GM23338 (cell line): ENCODE results near the gene GPRIN2. TPM values are rescaled to one million over a fixed set of nuclear protein-coding genes. Genes with fewer than 3 reads are reported as not detected.

ENCODE experiments used
- ATAC-seq: fragments of 200-7000 bp; cut with Tn5 transposase; 3 replicates; pipeline ENCODE4 v1.9.1; 2020
- DNase-seq: peaks from one replicate; pipeline ENCODE4 v3.0.0-alpha.2; 2015; ENCODE audit warnings: low spot score
- H2AFZ ChIP-seq: fragments of 200-600 bp; sonication (generic); 2 replicates; pipeline ENCODE4 v1.8.0; 2016; ENCODE audit warnings: antibody characterized with exemption, mild to moderate bottlenecking, moderate library complexity
- H3F3A ChIP-seq: fragments of 200-600 bp; sonication (generic); replicated peaks from 2 replicates; pipeline ENCODE4 v1.8.0; 2017; ENCODE audit warnings: antibody characterized with exemption, mixed run types, low read depth
- H3K27ac ChIP-seq: fragments of 200-600 bp; sonication (generic); 2 replicates; pipeline ENCODE4 v1.6.1; 2016; ENCODE audit warnings: low read depth
- H3K27me3 ChIP-seq: fragments of 200-600 bp; sonication (generic); 2 replicates; pipeline ENCODE4 v1.8.0; 2016; ENCODE audit warnings: mild to moderate bottlenecking, mixed run types, moderate library complexity; ENCODE audit not compliant: insufficient read depth
- H3K36me3 ChIP-seq: fragments of 200-600 bp; sonication (generic); 2 replicates; pipeline ENCODE4 v1.8.0; 2016; ENCODE audit warnings: mild to moderate bottlenecking; ENCODE audit not compliant: insufficient read depth
- H3K4me1 ChIP-seq: fragments of 200-600 bp; sonication (generic); 2 replicates; pipeline ENCODE4 v1.8.0; 2016; ENCODE audit warnings: mild to moderate bottlenecking, moderate library complexity; ENCODE audit not compliant: insufficient read depth
- H3K4me2 ChIP-seq: fragments of 200-600 bp; sonication (generic); 2 replicates; pipeline ENCODE4 v1.7.1; 2017; ENCODE audit warnings: mixed run types
- H3K4me3 ChIP-seq: fragments of 200-600 bp; sonication (generic); 2 replicates; pipeline ENCODE4 v1.6.1; 2016; ENCODE audit warnings: mixed run types
- H3K79me2 ChIP-seq: fragments of 200-600 bp; sonication (generic); replicated peaks from 2 replicates; pipeline ENCODE4 v1.8.0; 2017; ENCODE audit warnings: mild to moderate bottlenecking; ENCODE audit not compliant: insufficient read depth
- H3K9me2 ChIP-seq: fragments of 200-600 bp; sonication (generic); 2 replicates; pipeline ENCODE4 v1.8.0; 2017; ENCODE audit not compliant: insufficient read depth
- H4K20me1 ChIP-seq: fragments of 200-600 bp; sonication (generic); replicated peaks from 2 replicates; pipeline ENCODE4 v1.8.0; 2017; ENCODE audit warnings: mild to moderate bottlenecking; ENCODE audit not compliant: insufficient read depth
- H3K27ac Mint-ChIP-seq: 2 replicates; pipeline ENCODE4 v1.8.0; 2020; ENCODE audit warnings: inconsistent platforms, mild to moderate bottlenecking, moderate library complexity, mixed read lengths
- H3K27me3 Mint-ChIP-seq: 3 replicates; pipeline ENCODE4 v1.8.0; 2022; ENCODE audit warnings: low read depth, mild to moderate bottlenecking, moderate library complexity, mixed read lengths, inconsistent platforms; ENCODE audit not compliant: insufficient read depth, poor library complexity
- H3K36me3 Mint-ChIP-seq: 3 replicates; pipeline ENCODE4 v1.8.0; 2021; ENCODE audit warnings: low read depth, mild to moderate bottlenecking, inconsistent platforms, moderate library complexity, mixed read lengths
- H3K4me1 Mint-ChIP-seq: 3 replicates; pipeline ENCODE4 v1.8.0; 2020; ENCODE audit warnings: mild to moderate bottlenecking, inconsistent platforms, mixed read lengths
- H3K4me3 Mint-ChIP-seq: 3 replicates; pipeline ENCODE4 v1.8.0; 2021; ENCODE audit warnings: moderate library complexity, mild to moderate bottlenecking, inconsistent platforms, mixed read lengths
- H3K9me3 Mint-ChIP-seq: 3 replicates; pipeline ENCODE4 v1.8.0; 2020; ENCODE audit warnings: moderate library complexity, mild to moderate bottlenecking, inconsistent platforms, mixed read lengths
- CREB1 ChIP-seq: fragments of 250-450 bp; sonication (Bioruptor Pico); IDR thresholded peaks from 2 replicates; pipeline ENCODE4 v1.5.0; 2020; ENCODE audit warnings: low read depth, mild to moderate bottlenecking, moderate library complexity
- ETS1 ChIP-seq: IDR thresholded peaks from 2 replicates; pipeline ENCODE4 v1.6.1; 2016; ENCODE audit warnings: antibody characterized with exemption
- EZH2 ChIP-seq: fragments of 200-600 bp; sonication (generic); IDR thresholded peaks from one replicate; pipeline ENCODE4 v1.8.0; 2017; ENCODE audit warnings: antibody characterized with exemption, mild to moderate bottlenecking, low read depth; ENCODE audit not compliant: unreplicated experiment
- EZH2phosphoT487 ChIP-seq: fragments of 200-600 bp; sonication (generic); IDR thresholded peaks from one replicate; pipeline ENCODE4 v1.8.1; 2018; ENCODE audit warnings: antibody characterized with exemption; ENCODE audit not compliant: unreplicated experiment
- JUNB ChIP-seq: IDR thresholded peaks from one replicate; pipeline ENCODE4 v1.6.1; 2016; ENCODE audit warnings: antibody characterized with exemption; ENCODE audit not compliant: unreplicated experiment
- NANOG ChIP-seq: IDR thresholded peaks from 2 replicates; pipeline ENCODE4 v1.6.1; 2016; ENCODE audit warnings: antibody characterized with exemption, borderline replicate concordance
- POLR2AphosphoS5 ChIP-seq: IDR thresholded peaks from 2 replicates; pipeline ENCODE4 v1.6.1; 2016; ENCODE audit warnings: antibody characterized with exemption, low read depth
- REST ChIP-seq: IDR thresholded peaks from one replicate; pipeline ENCODE4 v1.6.1; 2018; ENCODE audit warnings: antibody characterized with exemption; ENCODE audit not compliant: unreplicated experiment
- STAT1 ChIP-seq: IDR thresholded peaks from one replicate; pipeline ENCODE4 v1.6.1; 2016; ENCODE audit warnings: antibody characterized with exemption; ENCODE audit not compliant: unreplicated experiment
- ZNF114 ChIP-seq: fragments of 250-450 bp; sonication (Bioruptor Pico); IDR thresholded peaks from 2 replicates; pipeline ENCODE4 v1.5.0; 2020; ENCODE audit warnings: mild to moderate bottlenecking, moderate library complexity
- ZNF331 ChIP-seq: fragments of 250-450 bp; sonication (Bioruptor Pico); IDR thresholded peaks from 2 replicates; pipeline ENCODE4 v1.5.0; 2020; ENCODE audit warnings: low read depth, mild to moderate bottlenecking, moderate library complexity
- polyA plus RNA-seq: library from polyadenylated mRNA; unstranded; fragments of >200 nt; fragmentation: Nextera tagmentation; extraction: Ambion mirVana; gene quantifications from 2 replicates; pipeline ENCODE4 v1.2.1, GENCODE V29; 2016
- total RNA-seq: library from RNA; depleted of rRNA; stranded (reverse); fragments of >200 nt; shearing (Covaris generic); gene quantifications from 2 replicates; pipeline ENCODE4 v1.2.3, GENCODE V29; 2014
- TF ChIP-seq, protein P1 (sequence below), 2 experiments: fragments of 200-600 bp in 1 of 2; sonication (generic) in 1 of 2; conservative IDR thresholded peaks; 2 replicates each; pipeline versions ENCODE4 v1.5.1 to v1.6.1; 2016 to 2017; ENCODE audit warnings: antibody characterized with exemption in 2 of 2, low read depth in 2 of 2, mild to moderate bottlenecking in 2 of 2, moderate library complexity in 1 of 2
- TF ChIP-seq, protein P2 (sequence below): fragments of 250-450 bp; sonication (Bioruptor Pico); IDR thresholded peaks from 2 replicates; pipeline ENCODE4 v1.5.0; 2020; ENCODE audit warnings: mild to moderate bottlenecking, moderate library complexity

Gene GPRIN2
- total and polyA plus RNA-seq, 2 experiments from 2014 or later = 2.9 to 28.5 TPM

- Mint-ChIP-seq H3K27ac (no peak overlapping the region), H3K4me1 (no peaks in the 10 kb centered on the region), H3K27me3 (peaks cover 6% of the 10 kb centered on the region), H3K4me3 (no peak overlapping the region), H3K36me3 (peaks cover 3% of the 10 kb centered on the region; the same call in 1 of the 3 replicates), H3K9me3 (peaks cover 3% of the 10 kb centered on the region; the same call in 1 of the 3 replicates)
- peaks cover 10% of the 10 kb centered on the region; the same call in 1 of the 2 replicates for H3K79me2 ChIP-seq
- no peaks in the 10 kb centered on the region for H3F3A ChIP-seq
- H3K36me3 ChIP-seq = peaks cover 5% of the 10 kb centered on the region
- no peaks in the 10 kb centered on the region; the same call in 1 of the 2 replicates for H3K27me3 ChIP-seq
- H4K20me1 ChIP-seq = peaks cover 35% of the 10 kb centered on the region
- ATAC-seq (no peak), DNase-seq (no peak)
- TF ChIP-seq CREB1 (CRISPR knock-in tag) (no peak), REST (no peak), EZH2 (no peak), POLR2AphosphoS5 (no peak), ZNF331 (CRISPR knock-in tag) (no peak), ZNF114 (CRISPR knock-in tag) (no peak), ETS1 (no peak), EZH2phosphoT487 (no peak), JUNB (no peak), NANOG (no peak), STAT1 (no peak)
- TF ChIP-seq, protein P1, sequence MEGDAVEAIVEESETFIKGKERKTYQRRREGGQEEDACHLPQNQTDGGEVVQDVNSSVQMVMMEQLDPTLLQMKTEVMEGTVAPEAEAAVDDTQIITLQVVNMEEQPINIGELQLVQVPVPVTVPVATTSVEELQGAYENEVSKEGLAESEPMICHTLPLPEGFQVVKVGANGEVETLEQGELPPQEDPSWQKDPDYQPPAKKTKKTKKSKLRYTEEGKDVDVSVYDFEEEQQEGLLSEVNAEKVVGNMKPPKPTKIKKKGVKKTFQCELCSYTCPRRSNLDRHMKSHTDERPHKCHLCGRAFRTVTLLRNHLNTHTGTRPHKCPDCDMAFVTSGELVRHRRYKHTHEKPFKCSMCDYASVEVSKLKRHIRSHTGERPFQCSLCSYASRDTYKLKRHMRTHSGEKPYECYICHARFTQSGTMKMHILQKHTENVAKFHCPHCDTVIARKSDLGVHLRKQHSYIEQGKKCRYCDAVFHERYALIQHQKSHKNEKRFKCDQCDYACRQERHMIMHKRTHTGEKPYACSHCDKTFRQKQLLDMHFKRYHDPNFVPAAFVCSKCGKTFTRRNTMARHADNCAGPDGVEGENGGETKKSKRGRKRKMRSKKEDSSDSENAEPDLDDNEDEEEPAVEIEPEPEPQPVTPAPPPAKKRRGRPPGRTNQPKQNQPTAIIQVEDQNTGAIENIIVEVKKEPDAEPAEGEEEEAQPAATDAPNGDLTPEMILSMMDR (conservative IDR thresholded peaks at IDR 0.05; ENCODE audit: low read depth in 2 of 2) = no peak
- TF ChIP-seq, protein P2, sequence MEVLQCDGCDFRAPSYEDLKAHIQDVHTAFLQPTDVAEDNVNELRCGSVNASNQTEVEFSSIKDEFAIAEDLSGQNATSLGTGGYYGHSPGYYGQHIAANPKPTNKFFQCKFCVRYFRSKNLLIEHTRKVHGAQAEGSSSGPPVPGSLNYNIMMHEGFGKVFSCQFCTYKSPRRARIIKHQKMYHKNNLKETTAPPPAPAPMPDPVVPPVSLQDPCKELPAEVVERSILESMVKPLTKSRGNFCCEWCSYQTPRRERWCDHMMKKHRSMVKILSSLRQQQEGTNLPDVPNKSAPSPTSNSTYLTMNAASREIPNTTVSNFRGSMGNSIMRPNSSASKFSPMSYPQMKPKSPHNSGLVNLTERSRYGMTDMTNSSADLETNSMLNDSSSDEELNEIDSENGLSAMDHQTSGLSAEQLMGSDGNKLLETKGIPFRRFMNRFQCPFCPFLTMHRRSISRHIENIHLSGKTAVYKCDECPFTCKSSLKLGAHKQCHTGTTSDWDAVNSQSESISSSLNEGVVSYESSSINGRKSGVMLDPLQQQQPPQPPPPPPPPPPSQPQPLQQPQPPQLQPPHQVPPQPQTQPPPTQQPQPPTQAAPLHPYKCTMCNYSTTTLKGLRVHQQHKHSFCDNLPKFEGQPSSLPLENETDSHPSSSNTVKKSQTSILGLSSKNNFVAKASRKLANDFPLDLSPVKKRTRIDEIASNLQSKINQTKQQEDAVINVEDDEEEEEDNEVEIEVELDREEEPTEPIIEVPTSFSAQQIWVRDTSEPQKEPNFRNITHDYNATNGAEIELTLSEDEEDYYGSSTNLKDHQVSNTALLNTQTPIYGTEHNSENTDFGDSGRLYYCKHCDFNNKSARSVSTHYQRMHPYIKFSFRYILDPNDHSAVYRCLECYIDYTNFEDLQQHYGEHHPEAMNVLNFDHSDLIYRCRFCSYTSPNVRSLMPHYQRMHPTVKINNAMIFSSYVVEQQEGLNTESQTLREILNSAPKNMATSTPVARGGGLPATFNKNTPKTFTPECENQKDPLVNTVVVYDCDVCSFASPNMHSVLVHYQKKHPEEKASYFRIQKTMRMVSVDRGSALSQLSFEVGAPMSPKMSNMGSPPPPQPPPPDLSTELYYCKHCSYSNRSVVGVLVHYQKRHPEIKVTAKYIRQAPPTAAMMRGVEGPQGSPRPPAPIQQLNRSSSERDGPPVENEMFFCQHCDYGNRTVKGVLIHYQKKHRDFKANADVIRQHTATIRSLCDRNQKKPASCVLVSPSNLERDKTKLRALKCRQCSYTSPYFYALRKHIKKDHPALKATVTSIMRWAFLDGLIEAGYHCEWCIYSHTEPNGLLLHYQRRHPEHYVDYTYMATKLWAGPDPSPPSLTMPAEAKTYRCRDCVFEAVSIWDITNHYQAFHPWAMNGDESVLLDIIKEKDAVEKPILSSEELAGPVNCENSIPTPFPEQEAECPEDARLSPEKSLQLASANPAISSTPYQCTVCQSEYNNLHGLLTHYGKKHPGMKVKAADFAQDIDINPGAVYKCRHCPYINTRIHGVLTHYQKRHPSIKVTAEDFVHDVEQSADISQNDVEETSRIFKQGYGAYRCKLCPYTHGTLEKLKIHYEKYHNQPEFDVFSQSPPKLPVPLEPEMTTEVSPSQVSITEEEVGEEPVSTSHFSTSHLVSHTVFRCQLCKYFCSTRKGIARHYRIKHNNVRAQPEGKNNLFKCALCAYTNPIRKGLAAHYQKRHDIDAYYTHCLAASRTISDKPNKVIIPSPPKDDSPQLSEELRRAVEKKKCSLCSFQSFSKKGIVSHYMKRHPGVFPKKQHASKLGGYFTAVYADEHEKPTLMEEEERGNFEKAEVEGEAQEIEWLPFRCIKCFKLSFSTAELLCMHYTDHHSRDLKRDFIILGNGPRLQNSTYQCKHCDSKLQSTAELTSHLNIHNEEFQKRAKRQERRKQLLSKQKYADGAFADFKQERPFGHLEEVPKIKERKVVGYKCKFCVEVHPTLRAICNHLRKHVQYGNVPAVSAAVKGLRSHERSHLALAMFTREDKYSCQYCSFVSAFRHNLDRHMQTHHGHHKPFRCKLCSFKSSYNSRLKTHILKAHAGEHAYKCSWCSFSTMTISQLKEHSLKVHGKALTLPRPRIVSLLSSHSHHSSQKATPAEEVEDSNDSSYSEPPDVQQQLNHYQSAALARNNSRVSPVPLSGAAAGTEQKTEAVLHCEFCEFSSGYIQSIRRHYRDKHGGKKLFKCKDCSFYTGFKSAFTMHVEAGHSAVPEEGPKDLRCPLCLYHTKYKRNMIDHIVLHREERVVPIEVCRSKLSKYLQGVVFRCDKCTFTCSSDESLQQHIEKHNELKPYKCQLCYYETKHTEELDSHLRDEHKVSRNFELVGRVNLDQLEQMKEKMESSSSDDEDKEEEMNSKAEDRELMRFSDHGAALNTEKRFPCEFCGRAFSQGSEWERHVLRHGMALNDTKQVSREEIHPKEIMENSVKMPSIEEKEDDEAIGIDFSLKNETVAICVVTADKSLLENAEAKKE (CRISPR knock-in tag) = no peak
- 0 out of 2 replicates have a peak, but pooled peaks cover 4% of the 10 kb centered on the region for H3K9me2 ChIP-seq
- H3K27ac ChIP-seq = no peak overlapping the region
- H2AFZ ChIP-seq = no peak overlapping the region
- H3K4me1 ChIP-seq = peaks cover 14% of the 10 kb centered on the region
- no peak overlapping the region for H3K4me3 ChIP-seq
- H3K4me2 ChIP-seq = no peak overlapping the region
Observed at GRCh38 chr10:46551701-46552525, 4.5 kb downstream of the GPRIN2 start.
